Endometrial microvascular endothelial cells (primary cell): ENCODE results near the gene ELK3. TPM values are rescaled to one million over a fixed set of nuclear protein-coding genes. Genes with fewer than 3 reads are reported as not detected.

ENCODE experiments used
- in situ Hi-C: cut with HindIII; loops from 2 replicates; pipeline ENCODE4 v1.10.0; 2017; ENCODE audit warnings: low sequenced_read_pairs, low pct_unique_long_range_greater_than_20kb; ENCODE audit errors: inconsistent ontology term
- total RNA-seq: library from RNA; depleted of rRNA; stranded (reverse); fragments of >200 nt; gene quantifications from one replicate; pipeline ENCODE4 v1.2.3, GENCODE V29; 2015; ENCODE audit errors: inconsistent ontology term

ELK3 gene
- total RNA-seq, 1 donor from 2014 or later: 28.1 TPM

- in situ Hi-C loops: no loop called here
Measured at GRCh38 chr12:96183734-96184370, 10.3 kb upstream of the ELK3 start.

GRCh38 chr12:96185914-96186313 lies 8.3 kb upstream of the ELK3 start:
- in situ Hi-C loops: no loop called here

- in situ Hi-C loops: no loop called here
Measured at GRCh38 chr12:96186607-96187301, 7.4 kb upstream of the ELK3 start.

DNA sequence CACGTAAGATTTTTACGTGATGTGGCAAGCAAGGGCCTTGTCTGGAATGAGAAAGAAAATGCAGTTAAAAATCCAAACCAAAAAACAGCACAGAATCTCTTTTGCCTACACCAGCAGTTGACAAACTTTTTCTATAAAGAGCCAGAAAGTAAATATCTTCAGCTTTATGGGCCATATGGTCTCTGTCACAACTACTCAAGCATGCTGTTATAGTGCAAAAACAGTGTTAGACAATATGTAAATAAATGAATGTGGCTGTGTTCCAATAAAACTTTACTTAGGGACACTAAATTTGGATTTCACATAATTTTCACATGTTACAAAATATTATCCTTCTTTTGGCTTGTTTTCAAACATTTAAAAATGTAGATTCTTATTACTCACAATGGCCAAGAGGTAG lies 6.2 kb upstream of the ELK3 start:
- in situ Hi-C loops: no loop called here

- in situ Hi-C loops: no loop called here
Measured at GRCh38 chr12:96189781-96190180, 4.4 kb upstream of the ELK3 start.

DNA sequence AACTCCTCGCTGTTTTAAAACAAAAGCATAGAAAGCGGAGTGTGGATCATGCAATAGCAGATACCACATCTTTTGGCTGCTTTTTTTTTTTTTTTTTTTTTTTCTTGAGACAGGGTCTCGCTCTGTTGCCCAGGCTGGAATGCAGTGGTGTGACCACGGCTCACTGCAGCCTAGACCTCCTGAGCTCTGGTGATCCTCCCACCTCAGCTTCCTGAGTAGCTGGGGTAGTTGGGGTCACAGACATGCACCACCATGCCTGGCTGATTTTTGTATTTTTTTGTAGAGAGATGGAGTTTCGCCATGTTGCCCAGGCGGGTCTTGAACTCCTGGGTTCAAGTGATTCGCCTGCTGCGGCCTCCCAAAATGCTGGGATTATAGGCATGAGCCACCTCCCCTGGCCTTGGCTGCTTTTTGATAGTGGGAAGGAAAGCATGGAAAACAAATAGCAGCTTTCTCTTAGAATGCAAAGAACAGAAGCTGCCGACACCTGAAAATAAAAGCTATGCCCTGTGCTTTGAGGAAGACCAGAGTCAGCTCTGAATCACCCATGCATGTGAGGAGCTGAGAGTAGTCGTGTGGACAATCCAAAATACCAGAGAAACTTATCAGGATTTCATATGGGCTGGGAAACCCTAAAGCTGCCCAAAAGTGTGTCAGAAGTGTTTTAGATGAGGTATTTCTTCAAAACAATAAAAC lies 3.6 kb upstream of the ELK3 start:
- in situ Hi-C loops: no loop called here

- in situ Hi-C loops: no loop called here
Measured at GRCh38 chr12:96192926-96193573, 1.1 kb upstream of the ELK3 start.

DNA sequence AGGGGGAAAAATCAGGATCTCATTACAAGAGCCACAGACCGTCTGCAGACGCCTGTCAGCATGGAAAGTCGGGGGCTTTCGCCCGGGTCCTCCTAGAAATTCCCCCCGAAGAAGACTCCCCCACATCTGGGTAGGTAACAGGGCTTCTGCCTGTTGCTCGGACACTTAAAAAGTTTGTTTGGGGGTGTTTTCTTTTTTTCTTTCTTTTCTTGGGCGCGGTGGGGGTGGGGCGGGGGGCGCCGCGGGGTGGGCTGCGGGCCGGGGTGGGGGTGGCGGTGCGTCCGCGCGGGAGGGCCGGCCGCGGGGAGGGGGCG lies 358 bp downstream of the ELK3 start:
- in situ Hi-C loops: no loop called here

DNA sequence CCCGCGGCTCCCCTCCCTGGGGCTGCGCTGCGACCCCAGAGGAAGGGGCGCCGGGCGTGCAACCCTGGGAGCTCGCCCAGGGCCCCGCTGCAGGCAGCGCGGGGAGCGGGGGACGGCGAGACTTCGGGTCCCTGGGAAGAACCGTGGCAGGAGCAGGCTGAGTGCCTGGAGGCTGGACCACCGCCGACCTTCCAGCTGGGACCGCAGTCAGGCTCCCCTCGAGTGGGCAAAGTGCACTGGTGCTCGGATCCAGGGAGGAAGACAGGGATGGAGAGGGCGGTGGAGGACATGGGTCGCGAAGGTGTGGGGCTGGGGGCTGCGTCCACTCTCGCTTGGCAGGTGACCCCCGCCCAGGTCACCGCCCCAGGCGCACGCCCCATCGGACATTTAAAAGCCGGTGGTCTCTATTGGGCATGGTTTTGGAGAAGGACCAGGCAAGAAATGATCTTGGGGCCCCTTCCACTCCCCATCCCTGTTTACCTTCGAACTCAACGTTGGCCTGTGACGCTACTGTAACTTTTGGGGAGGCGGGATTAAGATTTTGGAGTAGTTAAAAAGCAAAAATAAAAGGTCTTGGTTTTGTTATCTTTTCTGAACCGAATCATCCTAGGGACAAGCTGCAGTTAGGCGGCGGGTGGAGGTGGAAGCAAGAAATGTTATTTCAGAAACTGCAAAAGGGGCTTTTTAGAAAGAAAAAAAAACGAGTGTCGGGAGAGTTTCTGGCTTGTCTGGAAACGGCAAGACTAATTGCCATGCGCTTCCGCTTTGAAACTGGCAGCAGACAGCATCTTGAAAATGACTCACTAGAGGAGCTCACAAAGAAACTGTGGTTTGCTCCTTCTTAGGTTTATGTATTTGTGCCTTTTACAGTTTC lies 1.0 kb downstream of the ELK3 start:
- in situ Hi-C loops: no loop called here

DNA sequence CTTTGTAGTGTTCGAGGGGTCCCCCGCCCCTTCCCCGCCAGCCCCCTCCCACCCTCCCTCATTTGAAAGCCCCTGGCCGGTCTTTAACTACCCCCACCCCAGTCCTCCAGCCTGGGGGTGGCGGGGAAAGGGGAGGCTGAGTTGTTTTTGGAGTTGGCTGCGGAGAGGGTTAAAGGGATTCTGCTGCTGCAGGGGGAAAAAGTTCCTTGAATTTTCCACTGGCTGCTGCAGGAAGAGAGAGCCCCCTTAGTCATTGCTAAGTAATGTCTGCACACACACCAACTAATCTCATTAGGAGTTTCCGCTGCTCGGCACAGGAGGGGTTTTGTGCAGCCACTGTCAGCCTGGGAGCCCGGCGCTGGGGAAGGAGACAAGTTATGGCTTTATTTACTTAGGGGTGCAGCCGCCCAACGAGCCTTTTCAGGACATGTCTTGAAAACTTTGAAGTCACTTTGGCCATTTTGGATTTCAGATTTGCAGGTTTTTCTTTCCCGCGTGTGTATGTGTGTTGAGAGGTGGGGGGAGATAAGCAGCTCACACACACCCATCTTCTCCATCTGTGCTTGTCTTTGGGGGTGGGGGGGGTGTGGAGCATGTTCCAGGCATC lies 1.8 kb downstream of the ELK3 start:
- in situ Hi-C loops: no loop called here

- in situ Hi-C loops: no loop called here
Measured at GRCh38 chr12:96196781-96197180, 2.6 kb downstream of the ELK3 start.

DNA sequence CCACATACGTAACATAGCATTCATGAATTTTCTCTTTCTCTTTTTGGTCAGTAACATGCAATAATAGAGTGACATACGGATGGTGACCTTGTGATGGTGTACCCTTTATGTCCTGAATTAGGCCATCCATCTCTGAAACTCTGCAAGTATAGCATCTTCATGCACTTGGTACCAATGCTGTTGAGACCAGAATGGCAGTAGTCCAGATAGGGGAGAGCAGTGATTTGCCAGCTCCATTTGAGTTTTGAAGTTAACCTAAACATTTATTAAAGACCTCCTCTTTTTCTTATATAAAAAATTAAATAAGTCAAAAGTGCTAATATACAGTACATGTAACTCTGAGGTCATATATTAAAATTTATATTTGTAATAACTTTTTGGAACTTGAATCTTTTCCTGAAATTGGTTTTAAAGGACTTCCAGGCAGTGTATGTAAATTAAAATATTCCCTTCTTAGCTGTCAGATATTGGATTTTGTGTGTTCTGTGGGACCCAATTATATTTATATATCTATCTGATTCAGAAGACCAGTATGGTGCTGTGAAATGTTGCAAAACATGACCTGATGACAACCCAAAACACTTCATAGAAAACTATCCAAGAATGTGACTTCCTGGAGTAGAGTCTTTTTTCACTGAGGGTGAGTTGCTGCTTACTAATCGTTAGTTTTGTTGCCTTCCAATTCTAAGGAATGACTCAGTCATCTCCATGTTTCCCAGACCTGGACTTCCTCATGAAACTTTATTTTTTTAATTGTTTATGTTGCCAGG lies 3.5 kb downstream of the ELK3 start:
- in situ Hi-C loops: no loop called here

- in situ Hi-C loops: no loop called here
Measured at GRCh38 chr12:96198965-96199364, 4.8 kb downstream of the ELK3 start.

- in situ Hi-C loops: no loop called here
Measured at GRCh38 chr12:96199464-96199863, 5.3 kb downstream of the ELK3 start.

- in situ Hi-C loops: no loop called here
Measured at GRCh38 chr12:96201272-96202227, 7.4 kb downstream of the ELK3 start.

GRCh38 chr12:96204381-96204780 lies 10.2 kb downstream of the ELK3 start:
- in situ Hi-C loops: no loop called here

DNA sequence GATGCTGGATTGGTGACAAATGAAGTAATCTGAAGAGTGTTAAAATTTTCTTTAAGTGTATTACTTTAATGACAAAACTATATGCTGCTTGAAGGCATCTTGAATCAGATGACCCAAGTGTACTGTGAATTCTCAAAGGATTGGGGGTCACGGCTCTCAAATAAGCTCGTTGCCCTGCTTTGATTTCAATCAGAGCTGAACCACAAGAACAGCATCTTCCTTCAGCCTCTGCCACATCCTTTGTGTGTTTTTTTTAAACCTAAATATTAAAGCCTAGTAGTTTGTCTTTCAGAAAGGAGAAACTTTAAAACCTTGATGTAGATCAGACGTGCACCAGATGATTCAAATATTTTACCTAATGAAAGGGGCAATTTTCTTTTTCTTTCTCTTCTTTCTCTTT lies 11.7 kb downstream of the ELK3 start:
- in situ Hi-C loops: no loop called here
